Stimulated activated CD4-positive, alpha-beta T cell treated with anti-CD3 and anti-CD28 coated beads, Interleukin-2, amount 100 ng/mL, for 4 hours (primary cell): ENCODE data around the gene EEF1AKMT1.
"Not testable (repeated sequence)": the region's sequence is repeated elsewhere in the genome, so short reads cannot be mapped to it uniquely, and the experiment has no call there.

Experiments used
- DNase-seq: peaks from one replicate; pipeline ENCODE4 v3.0.0-alpha.2; 2020; ENCODE audit warnings: low read depth

The EEF1AKMT1 gene

DNA sequence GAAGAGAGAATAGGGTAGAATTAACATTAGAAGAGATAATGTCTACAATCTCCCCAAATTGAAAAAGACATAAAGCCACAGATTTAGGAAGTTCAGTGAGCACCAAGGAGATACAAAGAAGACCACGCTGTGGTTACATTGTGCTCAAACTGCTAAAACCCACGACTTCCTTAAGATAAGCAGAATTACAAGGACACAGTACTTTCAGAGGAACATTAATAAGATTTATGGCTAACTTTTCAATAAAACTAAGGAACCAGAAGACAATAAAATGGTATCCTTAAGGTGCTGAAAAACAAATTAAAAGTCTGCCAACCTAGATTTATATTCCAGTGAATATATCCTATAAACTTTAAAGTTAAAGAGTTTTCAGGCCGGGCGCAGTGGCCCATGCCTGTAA is 77.7 kb downstream of the EEF1AKMT1 start:
- DNase-seq: no peak

- DNase-seq: no peak
Measured at GRCh38 chr13:20691616-20692015, 82.1 kb downstream of the EEF1AKMT1 start.

GRCh38 chr13:20689291-20689690 is 84.5 kb downstream of the EEF1AKMT1 start:
- no peak for DNase-seq

DNA sequence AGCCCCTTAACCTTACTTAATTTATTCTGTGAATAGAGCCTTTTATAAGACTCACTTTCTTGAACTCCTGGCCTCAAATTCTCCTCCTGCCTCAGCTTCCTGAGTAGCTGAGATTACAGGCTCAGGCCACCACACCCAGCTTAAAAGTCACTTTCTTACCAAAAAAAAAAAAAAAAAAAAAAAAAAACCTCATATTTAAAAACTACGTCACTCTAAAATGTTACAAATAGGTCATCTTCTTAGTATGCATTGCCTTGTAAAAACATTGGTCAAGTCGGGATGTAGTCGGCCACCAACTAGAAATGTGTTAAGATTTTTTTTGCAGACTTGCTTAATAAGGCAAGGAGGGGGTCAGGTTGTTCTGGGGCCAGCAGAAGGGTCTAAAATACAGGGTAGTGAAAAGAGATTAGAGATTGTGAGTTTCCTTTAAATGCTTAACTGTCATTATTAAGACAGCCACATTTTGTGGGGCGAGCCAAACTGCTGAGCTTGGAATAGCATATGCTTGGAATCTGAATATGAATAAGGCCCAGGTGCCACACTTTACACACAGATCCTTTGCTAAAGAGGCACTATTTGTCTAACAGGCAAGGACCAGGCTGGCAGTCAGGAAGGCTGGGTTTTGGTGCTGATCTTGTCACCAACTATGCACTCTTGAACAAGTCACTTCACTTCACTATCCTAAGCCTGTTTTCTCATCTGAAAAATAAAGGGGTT is 86.7 kb downstream of the EEF1AKMT1 start:
- DNase-seq: no peak

DNA sequence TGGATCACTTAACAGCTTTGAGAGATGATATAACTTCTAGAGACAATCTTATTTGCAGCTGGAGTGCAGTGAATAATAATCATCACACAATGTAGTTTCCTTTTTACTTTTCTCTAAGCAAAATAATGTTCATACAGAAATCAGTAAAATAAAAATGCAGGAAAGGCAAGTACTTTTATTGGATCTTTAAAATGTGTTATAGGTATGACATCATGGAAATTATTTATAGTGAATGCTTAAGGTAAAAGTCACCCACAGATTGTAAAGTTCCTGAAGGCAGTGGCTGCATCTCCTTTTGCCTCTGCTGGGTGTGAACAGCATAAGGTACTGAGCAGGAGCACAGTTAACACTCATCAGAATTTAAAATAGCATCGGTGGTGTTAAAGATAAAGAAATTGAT is 87.6 kb downstream of the EEF1AKMT1 start:
- DNase-seq: no peak

- DNase-seq: no peak
Measured at GRCh38 chr13:20685092-20685491, 88.7 kb downstream of the EEF1AKMT1 start.

DNA sequence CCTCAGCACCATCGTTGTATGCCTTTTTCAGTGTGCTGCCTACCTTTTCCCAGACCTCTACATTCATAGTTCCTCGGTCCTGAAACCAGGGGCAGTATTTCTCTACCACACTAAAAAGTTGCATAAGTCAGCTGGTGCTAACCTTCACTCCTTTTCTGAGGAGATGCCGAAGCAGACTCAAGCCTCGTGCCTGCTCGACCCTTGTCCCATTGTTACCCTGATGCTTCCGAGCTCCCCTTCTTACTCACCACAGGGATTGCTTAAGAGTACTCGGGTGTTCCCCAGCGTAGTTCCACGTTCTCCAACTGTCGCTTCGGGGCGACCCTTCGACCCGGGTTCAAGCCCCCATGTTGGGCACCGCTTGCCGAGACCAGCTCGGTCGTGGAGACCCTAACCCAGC is 89.2 kb downstream of the EEF1AKMT1 start:
- no peak for DNase-seq

DNA sequence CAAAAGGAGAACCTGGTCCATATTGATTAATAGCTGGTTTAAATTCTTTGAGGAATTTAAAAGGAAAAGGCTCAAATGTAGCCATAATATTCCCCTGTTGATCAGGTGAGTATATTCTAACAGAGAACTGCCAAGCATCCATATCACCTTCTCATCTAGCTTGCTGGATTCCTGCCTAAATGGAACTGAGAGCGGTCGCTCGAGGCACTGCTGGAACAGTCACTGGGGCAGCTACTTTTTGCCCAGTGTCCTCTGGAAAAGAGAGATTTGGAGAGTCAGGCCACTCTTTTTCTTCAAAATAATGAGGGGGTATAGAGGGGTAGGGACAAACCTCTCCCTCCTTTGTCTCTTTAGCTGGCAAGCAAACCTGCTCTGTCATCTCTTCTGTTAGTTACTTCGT is 89.7 kb downstream of the EEF1AKMT1 start:
- DNase-seq: no peak

GRCh38 chr13:20682061-20682460 is 91.7 kb downstream of the EEF1AKMT1 start:
- DNase-seq: no peak

- not testable (repeated sequence) for DNase-seq
Measured at GRCh38 chr13:20681481-20681880, 92.3 kb downstream of the EEF1AKMT1 start.

- no peak for DNase-seq
Measured at GRCh38 chr13:20680416-20681080, 93.2 kb downstream of the EEF1AKMT1 start.

- no peak for DNase-seq
Measured at GRCh38 chr13:20679879-20680278, 93.9 kb downstream of the EEF1AKMT1 start.
